NCI-H2227 treated with DMSO at 0.1 percent for 48 hours (cell line): Measurements from ENCODE around the gene PTPRK.

Experiments
- DNase-seq: peaks from one replicate; lab custom pipeline; 2025; lab: John Stamatoyannopoulos, UW

PTPRK gene

DNA sequence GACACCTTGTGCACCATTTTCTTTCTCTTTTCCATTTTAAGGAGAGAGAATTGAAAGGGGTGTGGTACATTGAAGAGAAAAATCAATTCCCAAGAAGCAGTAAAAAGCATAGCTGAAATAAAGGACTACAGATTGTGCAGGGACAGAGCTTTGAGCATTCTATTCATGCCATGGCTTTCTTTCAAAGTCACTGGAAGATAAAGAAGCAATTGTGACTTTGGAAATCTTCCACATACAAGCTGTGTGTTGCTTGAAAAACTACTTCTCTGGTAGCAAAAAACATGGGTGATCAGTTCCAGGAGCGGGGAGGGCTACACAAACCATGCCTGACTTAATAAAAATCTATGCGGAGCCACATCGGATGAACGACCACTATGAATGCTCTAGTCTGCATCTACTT, 389.4 kb downstream of the PTPRK start:
- no peak for DNase-seq

DNA sequence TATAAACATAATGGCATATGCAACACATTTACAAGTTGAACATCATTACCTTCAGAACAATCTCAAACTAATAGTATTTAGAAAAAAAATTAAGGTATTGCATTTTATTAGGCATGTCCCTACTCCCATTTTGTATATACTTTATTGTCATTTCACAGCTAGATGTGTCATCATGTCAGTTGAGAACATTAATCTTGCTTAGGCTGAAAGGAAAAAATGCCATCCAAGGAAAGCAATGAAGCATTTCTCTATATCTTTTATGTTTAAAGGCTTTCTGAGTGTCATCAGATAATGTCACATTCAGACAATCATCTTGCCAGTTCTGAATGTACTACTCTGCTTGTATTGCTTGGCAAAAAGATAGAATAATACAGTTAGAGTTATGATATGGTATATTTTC, 390.7 kb downstream of the PTPRK start:
- no peak for DNase-seq

DNA sequence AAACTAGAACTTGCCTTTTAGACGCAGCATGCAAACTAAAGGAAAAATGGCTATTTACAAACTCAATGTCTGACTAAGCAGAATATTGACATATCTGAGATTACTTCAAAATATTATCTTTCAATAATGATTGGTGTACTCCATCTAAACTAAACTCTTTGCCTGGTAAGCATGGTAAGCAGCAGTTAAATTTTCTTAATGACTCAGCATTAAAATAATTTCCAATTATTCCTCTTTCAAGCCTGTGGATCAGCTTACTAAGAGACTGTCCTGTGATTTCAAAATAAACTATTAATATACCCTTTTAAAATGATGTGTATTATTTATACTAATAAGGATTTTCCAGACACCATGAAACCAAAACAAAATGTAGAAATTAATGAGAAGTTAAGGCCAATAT, 392.7 kb downstream of the PTPRK start:
- DNase-seq = no peak

DNA sequence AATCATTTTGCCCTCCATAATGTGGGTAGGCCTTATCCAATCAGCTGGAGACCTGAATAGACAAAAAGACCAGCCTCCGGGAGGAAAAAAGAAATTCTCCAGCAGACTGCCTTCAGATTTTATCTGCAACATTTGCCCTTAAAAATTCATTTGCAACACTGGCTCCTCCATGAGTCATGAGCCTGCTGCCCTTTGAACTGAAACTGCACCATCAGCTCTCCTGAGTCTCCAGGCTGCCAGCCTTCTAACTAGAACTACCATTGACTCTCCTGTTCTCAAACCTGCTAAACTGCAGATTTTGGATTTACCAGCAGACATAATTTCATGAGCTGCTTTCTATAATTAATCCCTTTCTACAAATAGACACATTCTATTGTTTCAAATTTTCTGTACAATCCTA, 395.7 kb downstream of the PTPRK start:
- no peak for DNase-seq

DNA sequence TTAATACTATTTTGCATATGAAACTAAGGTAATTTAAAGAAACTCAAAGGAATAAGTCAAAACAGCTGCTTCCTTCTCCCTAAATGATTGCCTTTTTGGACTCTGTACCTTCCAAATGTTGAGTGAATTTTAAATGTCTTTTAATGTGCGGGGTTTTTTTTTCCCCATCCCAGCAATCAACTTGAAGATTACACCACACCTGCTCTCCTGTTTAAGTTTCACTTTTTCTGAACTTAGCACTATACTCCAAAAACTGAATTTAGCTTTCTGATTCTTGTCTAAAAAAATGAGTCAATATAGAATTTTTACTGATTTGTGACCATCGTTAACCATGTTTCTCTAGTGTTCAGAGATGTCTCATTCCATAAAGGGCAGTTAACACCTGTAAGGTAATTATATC, 398.8 kb downstream of the PTPRK start:
- no peak for DNase-seq

DNA sequence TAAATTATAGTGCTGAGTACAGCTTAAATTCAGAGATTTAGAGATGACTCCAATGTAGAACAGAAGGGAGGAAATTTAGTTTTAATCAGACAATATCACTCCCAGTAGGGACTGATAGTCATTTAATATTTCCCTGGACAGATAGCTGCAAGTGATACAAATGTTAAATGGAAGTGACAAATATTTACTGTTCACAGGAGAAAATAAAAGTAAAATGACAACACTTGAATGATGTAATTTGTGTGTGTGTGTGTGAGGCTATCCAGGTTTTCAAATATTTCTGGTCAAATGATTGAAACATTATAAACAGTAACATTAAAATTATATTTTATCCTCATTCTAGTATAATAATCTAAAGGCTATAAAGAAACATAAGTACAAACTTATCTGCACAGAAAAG, 399.2 kb downstream of the PTPRK start:
- DNase-seq = no peak

DNA sequence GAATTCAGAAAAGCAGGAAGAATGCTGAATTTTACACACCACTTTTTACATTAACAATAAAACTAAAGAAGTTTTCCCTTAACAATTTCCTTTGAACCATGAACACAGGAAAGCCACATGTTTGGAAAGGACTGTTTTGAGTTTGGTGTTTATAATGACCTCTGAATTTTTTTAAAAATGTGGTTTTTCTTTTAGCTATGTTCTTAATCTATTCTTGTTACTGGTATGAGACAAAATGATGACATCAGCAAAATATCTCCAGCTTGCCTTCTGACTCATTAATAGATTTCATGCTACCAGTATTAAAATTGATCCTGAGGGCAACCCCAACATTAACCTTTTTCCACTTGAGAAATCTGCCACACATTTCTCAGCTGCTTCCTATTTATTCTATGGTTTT, 402.0 kb downstream of the PTPRK start:
- DNase-seq = no peak

DNA sequence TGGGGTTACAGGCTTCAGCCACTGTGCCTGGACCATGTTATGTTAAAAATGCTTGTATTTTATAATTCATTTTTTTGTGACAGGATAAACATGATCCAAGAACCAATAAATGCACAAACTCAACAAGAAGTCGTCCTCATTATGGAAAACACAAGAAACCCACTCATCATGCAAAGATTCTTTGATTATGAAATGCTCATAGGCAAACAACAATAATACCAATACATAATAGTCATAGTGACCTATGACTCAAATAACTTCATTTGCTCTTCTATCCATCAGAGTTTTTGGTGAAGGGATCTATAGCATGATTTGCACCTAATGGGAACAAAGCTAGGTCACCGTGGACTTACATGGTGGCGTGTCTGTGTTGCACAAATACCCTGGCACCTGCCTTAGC, 402.5 kb downstream of the PTPRK start:
- no peak for DNase-seq

DNA sequence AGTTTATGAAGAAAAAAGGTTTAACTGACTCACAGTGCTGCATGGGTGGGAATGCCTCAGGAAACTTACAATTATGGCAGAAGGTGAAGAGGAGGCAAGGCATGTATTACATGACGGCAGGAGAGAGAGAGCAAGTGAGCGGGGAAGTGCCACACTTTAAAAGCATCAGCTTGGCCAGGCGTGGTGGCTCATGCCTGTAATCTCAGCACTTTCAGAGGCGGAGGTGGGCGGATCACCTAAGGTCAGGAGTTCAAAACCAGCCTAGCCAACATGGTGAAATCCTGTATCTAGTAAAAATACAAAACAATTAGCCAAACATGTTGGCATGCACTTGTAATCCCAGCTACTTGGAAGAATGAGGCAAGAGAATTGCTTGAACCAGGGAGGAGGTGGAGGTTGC, 406.2 kb downstream of the PTPRK start:
- DNase-seq = no peak

DNA sequence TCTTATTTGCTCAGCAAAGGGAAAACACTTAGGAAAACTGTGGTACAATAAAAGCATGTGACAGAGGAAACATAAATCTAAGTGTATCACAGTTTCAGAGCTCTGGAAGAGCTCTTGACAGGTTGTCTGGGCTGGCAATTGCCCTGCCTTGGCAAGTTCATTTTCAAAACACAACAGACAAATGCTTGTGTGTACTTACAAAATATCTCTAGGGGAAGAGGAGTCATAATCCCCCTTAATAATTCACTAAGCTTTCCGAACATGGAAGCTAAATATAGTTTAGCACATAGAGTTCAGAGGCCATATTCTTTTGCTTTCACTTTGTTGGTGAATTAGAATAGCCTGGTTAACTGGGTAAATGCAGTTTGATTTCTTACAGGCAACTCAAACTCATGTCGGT, 407.9 kb downstream of the PTPRK start:
- DNase-seq = no peak

DNA sequence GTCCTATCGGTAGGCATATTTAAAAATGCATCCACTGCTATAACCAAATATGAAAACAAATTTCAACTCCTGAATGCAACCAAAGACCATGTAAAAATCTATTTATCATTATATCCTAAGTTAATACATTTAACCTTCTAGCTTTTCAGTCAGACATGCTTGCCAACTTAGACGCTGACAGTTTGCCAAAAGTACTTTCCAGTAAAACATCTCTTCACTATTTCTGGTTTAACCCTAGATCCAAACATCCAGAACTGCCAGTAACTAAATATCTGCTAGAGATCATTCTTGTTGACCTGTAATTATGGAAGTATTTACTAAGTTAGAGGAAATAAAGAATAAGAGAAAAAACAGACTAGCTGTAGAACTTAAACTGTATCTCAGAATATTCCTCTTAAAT, 409.3 kb downstream of the PTPRK start:
- DNase-seq = no peak

DNA sequence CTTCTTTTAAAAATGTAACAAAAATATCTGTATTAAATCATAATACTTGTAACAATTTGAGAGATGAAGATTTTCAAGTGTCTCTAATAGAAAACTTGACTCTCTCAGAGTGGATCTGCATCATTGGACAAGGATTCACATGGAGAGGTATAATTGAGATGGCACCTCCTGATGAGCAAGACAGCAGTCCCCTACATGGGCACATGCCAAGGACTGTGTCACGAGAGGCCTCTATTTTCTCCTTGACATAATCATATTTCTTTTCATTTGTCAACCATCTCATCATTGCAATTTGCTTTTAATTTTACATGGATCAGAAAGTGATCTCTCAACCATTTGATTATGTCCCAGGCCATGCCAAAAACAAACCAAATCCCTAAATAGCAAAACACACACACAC, 412.7 kb downstream of the PTPRK start:
- DNase-seq = no peak

DNA sequence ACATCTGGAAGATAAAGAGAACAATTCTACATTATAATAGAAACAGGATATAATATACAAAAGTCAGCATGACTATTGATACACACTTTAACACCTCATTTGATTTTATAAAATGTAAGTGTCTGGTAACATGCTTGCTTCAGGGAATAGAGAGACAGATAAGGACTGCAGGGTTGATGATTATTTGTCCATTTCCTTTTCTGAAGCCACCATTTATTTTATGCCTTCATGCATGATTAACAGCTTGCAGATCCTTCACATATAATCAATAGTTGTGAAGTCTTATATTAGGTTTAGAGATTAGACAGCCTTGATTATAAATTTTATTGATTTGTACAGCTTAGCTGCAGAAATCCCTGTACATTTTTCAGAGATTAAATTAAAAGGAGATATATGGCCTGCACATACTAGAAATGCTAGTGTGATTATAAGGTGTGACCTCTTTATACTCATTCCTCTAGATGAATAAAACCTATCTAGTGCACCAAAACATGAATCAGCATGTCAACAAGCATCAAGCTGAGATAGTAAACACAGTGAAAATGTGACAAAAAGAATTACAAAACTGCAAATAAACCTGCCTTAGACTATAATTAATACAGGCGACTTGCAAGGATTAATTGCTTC, 420.7 kb downstream of the PTPRK start:
- no peak for DNase-seq

DNA sequence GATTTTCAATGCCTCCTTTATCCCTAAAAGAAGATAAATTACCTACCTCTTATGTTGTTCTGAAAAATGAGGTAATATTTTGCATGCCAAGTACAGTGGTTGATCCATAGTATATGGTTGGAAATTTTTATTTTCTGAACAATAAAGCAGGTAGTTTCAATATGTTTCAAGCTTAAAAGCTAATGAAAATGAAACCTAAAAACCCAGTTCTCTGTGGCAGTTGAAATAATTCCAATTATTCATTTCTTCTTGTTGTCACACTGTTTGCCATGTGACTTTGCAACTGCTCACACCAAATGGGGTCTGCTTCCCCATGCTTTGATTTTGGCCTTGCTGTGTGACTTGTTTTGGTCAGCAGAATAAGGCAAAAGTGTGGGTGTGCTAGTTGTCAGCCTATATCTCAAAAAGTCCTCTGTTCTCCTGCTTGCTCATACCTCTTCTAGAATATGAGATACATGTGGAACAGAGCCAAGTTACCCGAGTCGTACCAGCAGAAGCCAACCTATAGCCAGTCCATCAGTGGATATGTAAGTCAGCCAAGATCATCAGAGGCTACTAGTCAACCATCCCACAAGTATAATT, 422.3 kb downstream of the PTPRK start:
- DNase-seq = no peak

DNA sequence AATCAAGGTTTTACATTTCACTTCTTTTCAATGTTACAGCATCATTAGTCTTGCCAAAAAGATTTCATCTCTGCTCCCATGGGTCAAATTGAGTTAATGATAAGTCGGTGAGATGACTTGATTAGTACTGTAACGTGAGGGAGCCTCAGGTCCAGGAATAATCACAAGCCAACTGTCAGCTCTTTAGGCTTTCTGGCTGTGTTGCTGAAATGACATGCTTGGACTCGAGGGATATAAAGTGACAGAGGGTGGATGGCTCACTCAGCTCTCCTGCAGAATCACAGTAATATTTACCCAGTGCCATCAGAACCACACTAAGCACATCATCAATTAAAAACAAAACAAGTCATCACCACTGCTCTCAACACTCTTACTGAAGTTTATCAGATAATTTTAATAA, 423.4 kb downstream of the PTPRK start:
- no peak for DNase-seq

DNA sequence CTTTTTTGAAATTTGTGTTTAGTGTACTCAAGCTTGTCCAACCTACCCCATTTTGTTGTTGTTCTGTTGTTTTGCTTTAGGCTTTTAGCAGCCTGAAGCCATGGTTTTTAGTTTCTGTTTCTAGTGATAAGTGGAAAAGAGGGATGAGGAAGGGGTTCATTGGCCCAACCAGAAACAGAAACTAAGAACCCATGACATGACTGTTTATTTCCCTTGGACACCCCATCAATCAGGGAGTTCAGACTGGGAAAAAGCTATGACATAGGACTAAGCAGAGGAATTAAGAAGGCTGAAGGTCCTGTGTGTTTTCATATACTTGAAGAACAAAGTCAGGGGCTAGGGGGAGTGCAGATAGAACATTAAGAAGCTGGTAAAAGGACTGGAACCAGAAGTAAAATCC, 425.0 kb downstream of the PTPRK start:
- no peak for DNase-seq

DNA sequence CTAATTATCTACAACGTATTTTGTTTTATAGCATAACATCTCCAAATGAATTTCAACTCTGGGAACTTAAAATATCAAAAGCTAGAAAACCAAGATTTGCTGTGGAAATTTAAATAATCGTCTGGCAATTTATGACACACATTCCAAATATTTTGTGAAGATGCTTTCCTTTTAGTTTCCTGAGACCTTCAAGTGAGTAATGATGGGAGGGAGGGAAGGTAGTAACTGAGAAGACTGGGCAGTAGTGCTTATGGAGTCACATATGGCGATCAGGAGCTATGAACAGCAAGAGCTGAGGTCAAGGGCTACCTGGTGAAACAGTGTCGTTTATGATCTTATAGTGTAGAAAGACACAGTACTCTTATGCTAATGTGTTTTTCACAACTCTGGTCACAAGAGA, 441.4 kb downstream of the PTPRK start:
- no peak for DNase-seq

DNA sequence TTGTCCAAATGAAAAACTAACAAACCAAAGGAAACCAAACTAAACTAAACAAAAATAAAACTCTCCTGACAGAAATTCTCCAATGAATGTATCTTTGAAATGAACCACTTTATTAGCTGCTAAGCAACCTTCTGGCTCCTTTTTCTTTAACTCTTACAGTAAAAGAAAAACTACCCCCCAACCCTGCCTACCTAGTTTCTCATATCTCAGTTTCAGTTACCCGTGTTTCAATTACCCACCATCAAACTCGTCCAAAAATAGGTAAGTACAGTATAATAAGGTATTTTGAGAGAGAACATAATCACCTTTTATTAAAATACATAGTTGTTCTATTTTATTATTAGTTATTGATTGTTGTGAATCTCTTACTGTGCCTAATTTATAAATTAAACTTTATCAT, 442.1 kb downstream of the PTPRK start:
- no peak for DNase-seq

DNA sequence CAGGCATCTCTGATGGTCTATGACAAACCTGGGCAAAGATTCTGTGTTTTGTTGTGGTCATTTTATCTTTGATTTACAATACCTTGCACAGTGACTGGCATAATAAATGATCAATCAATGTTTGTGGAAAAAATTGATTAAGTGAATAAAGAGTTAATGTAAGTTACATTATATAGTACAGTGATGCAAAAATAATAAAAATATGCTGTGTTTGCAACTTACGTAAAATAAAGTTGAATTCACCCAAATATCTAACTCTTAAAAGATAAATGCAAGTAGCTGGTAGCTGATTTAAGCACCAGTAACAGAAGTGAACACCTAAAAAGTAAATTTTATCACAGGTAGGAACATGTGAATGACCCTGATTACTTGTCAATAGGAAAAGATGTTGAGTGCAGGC, 443.6 kb downstream of the PTPRK start:
- DNase-seq = no peak

DNA sequence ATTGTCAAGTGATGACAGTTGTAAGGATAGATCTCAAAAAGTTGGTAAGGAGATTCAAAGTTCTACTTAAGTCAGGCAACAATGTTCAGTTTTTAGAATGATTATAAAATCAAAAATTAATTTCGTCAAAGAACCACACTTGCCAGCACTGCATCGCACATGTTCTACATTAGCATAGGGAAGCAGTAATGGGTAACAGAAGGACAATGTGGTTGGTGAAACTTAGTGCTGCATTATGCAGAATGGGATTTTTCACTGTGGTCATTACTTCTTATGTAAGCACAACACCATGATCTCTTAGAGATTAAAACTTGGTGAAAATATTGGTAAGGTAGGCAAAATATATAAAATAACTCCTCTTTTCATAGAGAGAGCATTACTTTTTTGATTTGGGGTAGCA, 445.8 kb downstream of the PTPRK start:
- DNase-seq = no peak

DNA sequence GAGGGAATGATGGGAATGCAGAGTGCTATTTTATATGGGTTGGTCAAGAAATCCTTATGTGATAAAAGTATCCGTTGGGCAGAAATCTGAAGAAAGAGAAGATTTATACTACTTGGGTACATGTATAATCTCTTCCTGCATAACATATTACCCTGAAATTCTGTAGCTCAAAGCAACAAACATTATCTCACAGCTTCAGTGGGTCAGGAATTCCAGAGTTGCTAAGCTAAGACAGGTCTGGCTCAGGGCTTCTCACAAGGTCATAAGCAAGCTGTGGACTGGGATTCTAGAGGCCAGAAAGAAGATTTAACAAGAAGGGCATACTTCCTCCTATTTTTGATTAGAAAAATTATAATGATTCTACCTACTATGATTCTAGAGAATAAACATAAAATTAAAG, 447.0 kb downstream of the PTPRK start:
- no peak for DNase-seq

DNA sequence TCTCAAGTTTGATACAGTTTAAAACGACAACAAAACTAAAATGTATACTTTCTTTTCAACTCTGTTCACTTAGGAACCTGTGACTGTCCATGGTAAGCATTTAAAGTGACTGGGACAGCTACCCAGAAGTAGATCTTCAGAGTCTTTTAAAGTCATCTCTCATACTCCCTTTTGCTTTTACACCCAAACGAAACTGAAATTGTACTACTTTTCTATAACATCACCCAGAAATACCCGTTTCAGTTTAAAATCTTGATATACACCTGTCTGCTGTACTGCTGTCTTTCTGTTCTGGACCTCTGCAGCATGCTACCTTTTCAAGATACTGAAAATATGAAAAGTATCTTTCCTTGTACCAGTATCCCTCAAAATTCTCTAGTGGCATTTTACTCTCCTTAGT, 449.2 kb downstream of the PTPRK start:
- DNase-seq = no peak

DNA sequence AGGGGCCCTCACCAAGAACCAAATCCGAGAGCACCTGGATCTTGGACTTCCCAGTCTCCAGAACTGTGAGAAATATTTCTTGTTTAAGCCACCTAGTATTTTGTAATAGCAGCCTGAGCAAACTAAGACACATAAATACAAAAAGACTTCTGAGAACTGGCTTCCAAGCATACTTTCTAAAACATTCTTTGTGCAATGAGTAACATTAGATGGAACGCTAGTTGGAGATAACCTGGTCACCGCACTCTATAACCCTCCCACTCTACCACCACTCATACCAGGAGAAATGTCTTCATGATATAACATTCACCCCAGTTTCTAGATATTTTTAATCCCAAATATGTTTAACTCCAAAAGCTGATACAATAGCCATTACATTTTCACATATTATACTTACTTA, 450.0 kb downstream of the PTPRK start:
- no peak for DNase-seq

DNA sequence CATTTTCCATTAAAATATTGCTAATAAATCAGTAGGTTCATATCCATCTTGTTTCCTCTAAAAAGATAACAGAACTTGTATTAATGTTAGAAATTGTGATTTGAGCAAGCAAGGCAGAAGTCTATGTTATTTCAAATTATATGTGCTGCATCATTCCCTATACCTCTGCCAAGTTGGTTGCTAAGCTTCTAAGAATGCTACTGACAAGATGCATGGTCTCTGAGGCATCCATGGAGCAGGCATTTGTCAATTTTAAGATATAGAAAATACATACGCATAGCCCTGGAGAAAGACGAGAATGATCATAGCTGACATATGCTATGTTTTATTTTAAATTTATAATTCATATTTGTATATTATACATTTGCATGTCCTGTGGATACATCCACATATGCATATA, 451.2 kb downstream of the PTPRK start:
- no peak for DNase-seq

DNA sequence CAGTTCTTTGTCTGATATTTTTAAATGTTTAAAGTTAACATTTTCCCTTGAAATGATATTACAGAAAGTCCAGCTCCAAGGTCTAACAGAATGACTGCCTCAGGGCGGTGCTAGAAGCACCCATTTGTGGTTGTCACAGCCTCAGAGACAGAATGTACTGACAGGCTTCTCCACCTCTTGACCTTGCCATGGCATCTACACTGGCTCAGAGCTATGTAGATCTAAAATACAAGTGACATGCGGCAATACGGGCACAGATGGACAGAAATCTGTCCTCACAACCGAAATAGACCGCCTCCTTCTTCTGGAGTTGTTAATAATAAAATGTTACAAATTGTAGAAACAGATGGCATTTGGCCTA, 452.3 kb downstream of the PTPRK start:
- no peak for DNase-seq
